Uterus (tissue), 4 donors: ENCODE data around the gene KRR1. TPM values are rescaled to one million over a fixed set of nuclear protein-coding genes. Genes with fewer than 3 reads are reported as not detected.

Source experiments
- DNase-seq, 2 donors: peaks; one replicate each; pipeline ENCODE4 v3.0.0-alpha.2; 2019 to 2020
- H3K27ac ChIP-seq, 2 donors: fragments of 200-600 bp; sonication (generic); 1 replicate in 1 of 2; 2 replicates in 1 of 2; pipeline ENCODE4 v1.5.1; 2016 to 2018
- H3K27me3 ChIP-seq, 2 donors: fragments of 200-600 bp; sonication (generic); one replicate each; pipeline ENCODE4 v1.5.1; 2018 to 2019; ENCODE audit warnings: control low read depth in 1 of 2
- H3K36me3 ChIP-seq, 2 donors: fragments of 200-600 bp; sonication (generic); one replicate each; pipeline ENCODE4 v1.5.1; 2019; ENCODE audit warnings: control low read depth in 1 of 2
- H3K4me1 ChIP-seq, 2 donors: fragments of 200-600 bp; sonication (generic); one replicate each; pipeline ENCODE4 v1.5.1; 2018 to 2019; ENCODE audit warnings: control low read depth in 1 of 2
- H3K4me3 ChIP-seq, 2 donors: fragments of 200-600 bp; sonication (generic); 1 replicate in 1 of 2; 2 replicates in 1 of 2; pipeline ENCODE4 v1.5.1; 2018 to 2019; ENCODE audit warnings: mild to moderate bottlenecking in 1 of 2
- H3K9me3 ChIP-seq, 2 donors: fragments of 200-600 bp; sonication (generic); one replicate each; pipeline ENCODE4 v1.5.1; 2019; ENCODE audit warnings: control low read depth in 1 of 2
- CTCF ChIP-seq, 4 experiments: fragments of 200-600 bp in 2 of 4; fragments of 450-650 bp in 2 of 4; sonication (generic) in 2 of 4; IDR thresholded peaks; one replicate each; pipeline ENCODE4 v1.5.1; 2016 to 2019; ENCODE audit warnings: antibody characterized with exemption in 4 of 4, mild to moderate bottlenecking in 2 of 4, moderate library complexity in 1 of 4
- POLR2A ChIP-seq, 2 donors: fragments of 450-650 bp; IDR thresholded peaks; one replicate each; pipeline ENCODE4 v1.6.1; 2016; ENCODE audit warnings: antibody characterized with exemption in 2 of 2, mild to moderate bottlenecking in 1 of 2, moderate library complexity in 1 of 2
- intact Hi-C: fragments of 100-400 bp; cut with DNase I; formaldehyde crosslinking; loops from one replicate; pipeline ENCODE4 v1.15.1; 2023; ENCODE audit warnings: low total_unique reads
- total RNA-seq, 4 donors: library from RNA; depleted of rRNA in 3 of 4; stranded (reverse); fragments of >200 nt in 3 of 4; gene quantifications; one replicate each; pipeline versions ENCODE4 v1.1.0 to v1.2.4, GENCODE V29; 2014 to 2023
- donor health status: DM: yes; HTN: yes; CAD: no.

The KRR1 gene
- total RNA-seq, 4 donors from 2014 or later = 18.8 to 86.6 (median 73.9) TPM

GRCh38 chr12:75483431-75483830 lies 28.0 kb downstream of the KRR1 start:
- H3K4me1 ChIP-seq = no peaks in the 10 kb centered on the region

GRCh38 chr12:75482646-75483045 lies 28.8 kb downstream of the KRR1 start:
- no peaks in the 10 kb centered on the region for H3K4me1 ChIP-seq
- intact Hi-C loops = no loop called here
- H3K27ac ChIP-seq = peak overlapping the region; percentile 80 to 83
- no peaks in the 10 kb centered on the region for H3K36me3 ChIP-seq
- H3K4me3 ChIP-seq = peak overlapping the region in 1 of 2 donors; percentile 39
- DNase-seq = no peak
- TF ChIP-seq CTCF (IDR thresholded peaks at IDR 0.05) (no peak), POLR2A (IDR thresholded peaks at IDR 0.05) (no peak)
- H3K27me3 ChIP-seq = no peaks in the 10 kb centered on the region
- H3K9me3 ChIP-seq = no peaks in the 10 kb centered on the region

More at GRCh38 chr12:75483431-75483830, 28.0 kb downstream of the KRR1 start:
- DNase-seq = peak in 1 of 2 donors; percentile 27
- intact Hi-C loops = no loop called here
- peak overlapping the region in 1 of 2 donors; percentile 39 for H3K4me3 ChIP-seq
- no peaks in the 10 kb centered on the region for H3K36me3 ChIP-seq
- TF ChIP-seq CTCF (IDR thresholded peaks at IDR 0.05) (no peak), POLR2A (IDR thresholded peaks at IDR 0.05) (no peak)
- no peaks in the 10 kb centered on the region for H3K27me3 ChIP-seq
- H3K27ac ChIP-seq = peak overlapping the region; percentile 80 to 83
- no peaks in the 10 kb centered on the region for H3K9me3 ChIP-seq

- Histone ChIP-seq H3K9me3 (no peaks in the 10 kb centered on the region), H3K27me3 (no peaks in the 10 kb centered on the region), H3K4me1 (no peaks in the 10 kb centered on the region), H3K36me3 (no peaks in the 10 kb centered on the region), H3K27ac (peak overlapping the region; percentile 80 to 83), H3K4me3 (peak overlapping the region; percentile 39 to 48)
- intact Hi-C loops = no loop called here
- TF ChIP-seq POLR2A (IDR thresholded peaks at IDR 0.05) (no peak), CTCF (IDR thresholded peaks at IDR 0.05) (no peak)
- peak; percentile 22 to 39 for DNase-seq
Observed at GRCh38 chr12:75481774-75482173, 29.6 kb downstream of the KRR1 start.

- intact Hi-C loops = no loop called here
- no peak for TF ChIP-seq CTCF (IDR thresholded peaks at IDR 0.05)
- TF ChIP-seq POLR2A (IDR thresholded peaks at IDR 0.05) = no peak
- Histone ChIP-seq H3K4me1 (no peaks in the 10 kb centered on the region), H3K9me3 (no peaks in the 10 kb centered on the region), H3K27ac (peak overlapping the region; percentile 80 to 83), H3K27me3 (no peaks in the 10 kb centered on the region), H3K36me3 (no peaks in the 10 kb centered on the region), H3K4me3 (peak overlapping the region; percentile 39 to 48)
- no peak for DNase-seq
Observed at GRCh38 chr12:75481013-75481705, 30.2 kb downstream of the KRR1 start.

GRCh38 chr12:75480469-75480949 lies 30.9 kb downstream of the KRR1 start, which contains the start of gene GLIPR1:
TSS of gene GLIPR1 (plus strand) at chr12:75480755. CDS start at chr12:75480881, 126 bp downstream.
- TF ChIP-seq CTCF (IDR thresholded peaks at IDR 0.05) = no peak
- TF ChIP-seq POLR2A (IDR thresholded peaks at IDR 0.05) = peak; percentile 64 to 68
- DNase-seq = peak; percentile 84 to 85
- Histone ChIP-seq H3K36me3 (no peaks in the 10 kb centered on the region), H3K4me1 (no peaks in the 10 kb centered on the region), H3K4me3 (peak within 1 kb of the TSS; percentile 39 to 48), H3K27me3 (no peaks in the 10 kb centered on the region), H3K9me3 (no peaks in the 10 kb centered on the region), H3K27ac (peak within 1 kb of the TSS; percentile 80 to 83)
- intact Hi-C loops = no loop called here
